K562 (cell line): Measurements from ENCODE around the gene HSBP1L1.

Experiments used
- ATF2 ChIP-seq: sonication (generic); formaldehyde crosslinking; IDR thresholded peaks from 2 replicates; pipeline ENCODE4 v1.8.1; 2022; ENCODE audit warnings: missing genetic modification reagents
- CTCF ChIP-seq, 3 experiments: IDR thresholded peaks in 2 of 3; conservative IDR thresholded peaks in 1 of 3; 2 replicates each; pipeline ENCODE4 v1.5.1; 2011 to 2012; ENCODE audit warnings: low read length in 3 of 3, mild to moderate bottlenecking in 3 of 3, control low read depth in 2 of 3, improper control_type of control experiment in 1 of 3, inconsistent platforms in 1 of 3, low read depth in 1 of 3, mixed read lengths in 1 of 3, moderate library complexity in 1 of 3; ENCODE audit not compliant: insufficient read depth in 2 of 3
- EGR1 ChIP-seq: fragments of 450-650 bp; conservative IDR thresholded peaks from 2 replicates; pipeline ENCODE4 v1.6.1; 2017; ENCODE audit warnings: mild to moderate bottlenecking
- EZH2 ChIP-seq: IDR thresholded peaks from 2 replicates; pipeline ENCODE4 v1.6.1; 2012; ENCODE audit warnings: low read depth, mild to moderate bottlenecking, inconsistent platforms, low read length, borderline replicate concordance
- HNRNPH1 ChIP-seq: fragments of 200-400 bp; formaldehyde crosslinking; optimal IDR thresholded peaks from 2 replicates; pipeline ENCODE3; 2017; ENCODE audit warnings: low read depth, mild to moderate bottlenecking, low read length, moderate library complexity
- NBN ChIP-seq: fragments of 450-650 bp; IDR thresholded peaks from 2 replicates; pipeline ENCODE4 v1.6.1; 2016; ENCODE audit warnings: low read depth, mild to moderate bottlenecking
- SMARCE1 ChIP-seq: fragments of 450-650 bp; IDR thresholded peaks from 2 replicates; pipeline ENCODE4 v1.7.1; 2016; ENCODE audit warnings: mild to moderate bottlenecking
- SP2 ChIP-seq: IDR thresholded peaks from 2 replicates; pipeline ENCODE4 v1.6.1; 2011; ENCODE audit warnings: mild to moderate bottlenecking, low read depth, low read length, moderate library complexity; ENCODE audit not compliant: poor library complexity, severe bottlenecking; ENCODE audit errors: extremely low read depth
- TAF1 ChIP-seq: IDR thresholded peaks from 2 replicates; pipeline ENCODE4 v1.6.1; 2011; ENCODE audit warnings: mild to moderate bottlenecking, low read length, moderate library complexity; ENCODE audit not compliant: insufficient read depth, control insufficient read depth, severe bottlenecking; ENCODE audit errors: extremely low read depth
- ZNF3 ChIP-seq: fragments of 250-450 bp; sonication (Bioruptor Pico); IDR thresholded peaks from 2 replicates; pipeline ENCODE4 v1.5.0; 2021; ENCODE audit warnings: mild to moderate bottlenecking, moderate library complexity

- TF ChIP-seq ATF2 (CRISPR knock-in tag) (no peak), SMARCE1 (no peak), SP2 (no peak), TAF1 (no peak), NBN (no peak), ZNF3 (CRISPR knock-in tag) (no peak), CTCF (IDR thresholded peaks at IDR 0.05 in 2 of 3, conservative IDR thresholded peaks at IDR 0.05 in 1 of 3; ENCODE audit: insufficient read depth in 2 of 3, low read depth in 1 of 3, low read length in 3 of 3) (no peak), HNRNPH1 (no peak), EZH2 (no peak), EGR1 (no peak)
Measured at GRCh38 chr18:79960921-79961526, 3.4 kb upstream of the HSBP1L1 start.
